Amygdala (tissue), 56 donors: ENCODE results near the gene GPX3.

ENCODE experiments used
- DNase-seq, 56 donors: peaks; one replicate each; lab custom pipeline; 2025; lab: John Stamatoyannopoulos, UW

The GPX3 gene

DNA sequence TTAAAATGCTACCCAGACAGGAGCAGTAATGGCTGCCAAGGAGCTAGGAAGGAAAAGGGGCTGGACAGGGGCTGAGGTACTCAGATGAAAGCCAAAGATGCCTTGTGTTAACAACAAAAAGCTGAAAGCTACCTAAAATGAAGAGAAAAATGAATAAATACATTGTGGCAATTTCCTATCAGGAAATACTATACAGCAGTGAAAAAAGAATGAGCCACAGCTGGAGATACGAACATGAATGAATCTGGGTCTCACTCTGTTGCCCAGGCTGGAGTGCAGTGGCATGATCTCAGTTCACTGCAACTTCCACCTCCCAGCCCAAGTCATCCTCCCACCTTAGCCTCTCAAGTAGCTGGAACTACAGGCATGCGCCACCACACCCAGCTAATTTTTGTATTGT, 54.2 kb downstream of the GPX3 start:
- no peak for DNase-seq

DNA sequence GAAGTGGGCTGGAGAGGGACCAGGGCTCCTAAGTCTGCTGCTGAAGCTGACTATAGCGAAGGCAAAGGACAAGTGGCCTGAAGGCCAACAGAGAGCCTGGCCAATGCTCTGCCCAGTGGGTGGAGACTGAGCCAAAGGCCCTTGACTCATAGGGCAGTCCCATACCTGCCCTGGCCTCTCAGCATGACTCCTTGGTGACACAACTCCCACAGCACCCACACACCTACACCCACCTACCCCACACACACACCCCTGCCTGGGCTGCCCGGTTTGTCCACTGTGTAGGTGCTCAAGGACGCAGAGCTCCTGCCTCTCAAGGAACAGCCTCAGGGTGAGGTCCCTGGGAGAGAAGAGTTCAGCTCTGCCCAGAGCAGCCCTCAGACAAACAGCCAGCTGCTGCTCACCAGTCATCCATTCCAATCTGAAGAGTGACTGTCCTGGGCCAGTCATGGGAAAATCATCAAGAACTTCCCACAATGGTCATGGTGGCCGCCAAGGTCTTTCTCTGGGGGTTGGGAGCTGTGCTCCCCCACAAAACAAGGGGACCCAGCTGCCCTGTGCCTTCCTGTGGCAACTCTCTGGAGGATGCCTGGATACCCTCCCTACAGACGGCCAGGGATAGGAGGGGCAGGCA, 55.4 kb downstream of the GPX3 start:
- DNase-seq: no peak

DNA sequence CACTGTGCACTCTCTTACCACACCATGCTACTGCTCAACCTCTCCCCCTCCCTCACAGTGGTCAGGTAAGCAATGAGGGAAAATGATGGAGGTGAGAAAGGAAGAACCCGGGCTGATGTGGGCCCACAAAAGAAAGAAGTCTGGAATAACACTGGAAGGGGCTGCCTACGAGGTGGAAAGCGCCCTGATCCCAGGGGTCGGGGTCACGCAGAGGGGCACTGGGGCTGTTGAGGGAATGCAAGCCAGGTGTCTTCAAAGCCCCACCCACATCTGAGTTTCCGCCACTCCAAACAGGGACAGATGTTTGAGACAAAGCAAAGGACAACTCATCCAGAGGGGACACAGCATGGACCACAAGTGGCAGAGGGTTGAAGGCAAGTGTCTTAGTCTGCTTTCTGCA, 56.2 kb downstream of the GPX3 start:
- no peak for DNase-seq

DNA sequence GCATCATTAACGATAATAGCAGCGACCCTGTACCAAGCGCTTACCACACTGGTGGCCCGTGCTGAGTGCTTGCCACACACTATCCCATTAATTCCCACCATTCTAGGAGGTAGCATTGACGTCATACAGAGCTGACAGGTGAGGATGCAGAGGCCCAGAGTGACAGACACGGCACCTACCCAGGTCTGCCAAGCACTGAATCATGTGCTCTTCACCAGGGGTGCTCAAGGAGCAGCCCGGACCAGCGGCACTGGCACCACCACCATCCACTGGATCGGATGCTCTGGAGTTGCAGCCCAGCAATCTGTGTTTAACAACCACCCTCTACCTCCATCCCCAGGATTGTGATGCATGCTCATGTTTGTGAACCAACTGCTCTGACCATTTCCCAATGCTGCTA, 57.0 kb downstream of the GPX3 start:
- DNase-seq: no peak

DNA sequence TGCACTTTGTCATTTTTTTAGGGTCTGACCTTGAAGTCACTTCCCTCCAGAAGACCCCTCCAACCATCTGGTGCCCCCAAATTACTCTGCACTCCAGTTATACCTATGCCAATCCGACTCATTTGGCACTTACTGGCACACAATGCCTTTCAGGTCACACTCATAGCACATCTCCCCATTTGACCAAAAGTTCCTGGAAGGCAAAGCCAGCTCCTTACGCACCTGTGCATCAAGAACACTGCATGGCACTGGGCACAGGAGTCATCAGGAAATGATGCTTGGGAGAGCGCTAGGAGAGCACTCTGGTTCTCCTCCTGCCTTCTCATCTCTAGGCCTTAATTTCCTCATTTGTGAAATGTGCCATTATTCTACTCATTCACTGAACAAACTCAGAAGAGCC, 57.6 kb downstream of the GPX3 start:
- no peak for DNase-seq
